Stimulated activated memory B cell treated with anti-CD40 and anti-IgM and Interleukin-4, amounts not matched to agents 10 μg/mL and 1 μg/mL and 100 μg/mL, for 72 hours (primary cell): Measurements from ENCODE around the gene LMTK3.

Experiments
- ATAC-seq: fragments of 150-1000 bp; cut with Tn5 transposase; 2 replicates; pipeline ENCODE4 v1.10.0; 2021
- H3K27ac Mint-ChIP-seq: one replicate; pipeline ENCODE4 v1.8.0; 2022; ENCODE audit warnings: mild to moderate bottlenecking, mixed read lengths
- H3K27me3 Mint-ChIP-seq: one replicate; pipeline ENCODE4 v1.8.0; 2022; ENCODE audit warnings: mixed read lengths
- H3K36me3 Mint-ChIP-seq: one replicate; pipeline ENCODE4 v1.8.0; 2022; ENCODE audit warnings: mixed read lengths
- H3K4me1 Mint-ChIP-seq: one replicate; pipeline ENCODE4 v1.8.0; 2022; ENCODE audit warnings: mixed read lengths
- H3K4me3 Mint-ChIP-seq: one replicate; pipeline ENCODE4 v1.8.0; 2022; ENCODE audit warnings: mild to moderate bottlenecking, moderate library complexity, mixed read lengths
- H3K9me3 Mint-ChIP-seq: one replicate; pipeline ENCODE4 v1.8.0; 2022; ENCODE audit warnings: mixed read lengths

The LMTK3 gene

GRCh38 chr19:48511800-48512503 is at the start of gene LMTK3:
Gene LMTK3, minus strand, starts transcription at chr19:48511835. Its CDS starts 259 bp downstream, at chr19:48511576.
- no peaks in the 10 kb centered on the region for H3K9me3 Mint-ChIP-seq
- peaks cover 17% of the 10 kb centered on the region for H3K4me1 Mint-ChIP-seq
- peak; percentile 3 for ATAC-seq
- no peaks in the 10 kb centered on the region for H3K36me3 Mint-ChIP-seq
- peaks cover 14% of the 10 kb centered on the region for H3K27me3 Mint-ChIP-seq
- H3K4me3 Mint-ChIP-seq = peak within 1 kb of the TSS; percentile 50
- H3K27ac Mint-ChIP-seq = no peak within 1 kb of the TSS

DNA sequence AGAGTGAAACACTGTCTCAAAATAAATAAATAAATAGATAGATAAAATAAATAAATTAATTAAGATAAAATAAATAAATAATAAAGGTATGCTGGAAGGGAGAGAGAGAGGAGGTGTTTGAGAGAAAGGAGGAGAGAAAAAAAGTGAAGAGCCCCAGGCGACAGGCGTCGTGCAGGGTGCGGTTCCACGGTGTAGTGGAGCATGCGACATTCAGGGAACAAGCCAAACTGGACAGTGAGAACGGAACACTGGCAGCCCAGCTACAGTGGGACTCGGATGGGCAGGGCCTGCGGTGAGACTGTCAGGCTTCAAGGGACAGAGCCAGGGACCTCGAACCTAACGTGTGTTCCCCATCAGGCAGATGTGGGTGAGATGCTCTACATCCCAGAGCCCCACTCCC is 49.8 kb upstream of the LMTK3 start:
- Mint-ChIP-seq H3K27ac (no peak overlapping the region), H3K4me1 (no peaks in the 10 kb centered on the region), H3K27me3 (peaks cover 51% of the 10 kb centered on the region), H3K4me3 (no peak overlapping the region), H3K36me3 (no peaks in the 10 kb centered on the region), H3K9me3 (no peaks in the 10 kb centered on the region)
- ATAC-seq = no peak

- Mint-ChIP-seq H3K36me3 (no peaks in the 10 kb centered on the region), H3K4me3 (no peak overlapping the region), H3K9me3 (no peaks in the 10 kb centered on the region), H3K27ac (no peak overlapping the region), H3K27me3 (peaks cover 51% of the 10 kb centered on the region), H3K4me1 (no peaks in the 10 kb centered on the region)
- no peak for ATAC-seq
Measured at GRCh38 chr19:48560095-48560530, 48.5 kb upstream of the LMTK3 start.

DNA sequence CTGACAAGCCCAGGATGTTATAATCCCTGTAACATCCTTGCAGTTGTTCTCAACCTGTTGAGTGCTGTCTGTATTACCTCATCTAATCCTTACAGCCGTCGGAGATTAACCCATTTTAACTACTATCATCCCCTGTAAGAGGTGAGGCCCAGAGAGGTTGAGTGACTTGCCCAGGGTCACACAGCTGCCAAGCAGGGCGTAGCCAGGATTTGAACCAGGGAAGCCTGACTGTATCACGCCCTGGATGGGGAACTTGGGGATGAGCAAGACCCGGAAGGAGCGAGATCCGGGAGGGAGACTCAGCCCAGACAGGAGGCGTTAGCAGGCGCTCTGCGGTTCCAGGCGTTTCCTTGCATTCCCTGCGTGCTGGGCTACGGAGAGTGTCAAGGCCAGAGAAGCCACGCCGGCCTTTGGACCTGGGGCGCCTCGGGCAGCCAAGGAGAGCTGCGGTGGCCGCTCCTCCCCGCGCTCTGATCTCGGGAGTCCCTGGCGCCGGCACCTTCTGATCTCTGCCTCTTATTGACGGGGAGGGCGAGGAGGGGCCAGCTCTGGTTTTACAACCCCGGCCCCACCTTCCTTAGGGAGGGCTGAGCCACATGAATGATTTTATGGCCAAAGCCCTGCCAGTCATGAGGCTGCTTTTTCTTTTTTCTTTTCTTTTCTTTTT is 46.5 kb upstream of the LMTK3 start:
- H3K27ac Mint-ChIP-seq = no peak overlapping the region
- no peaks in the 10 kb centered on the region for H3K9me3 Mint-ChIP-seq
- H3K4me1 Mint-ChIP-seq = no peaks in the 10 kb centered on the region
- H3K4me3 Mint-ChIP-seq = no peak overlapping the region
- no peak for ATAC-seq
- no peaks in the 10 kb centered on the region for H3K36me3 Mint-ChIP-seq
- peaks cover 65% of the 10 kb centered on the region for H3K27me3 Mint-ChIP-seq

- Mint-ChIP-seq H3K4me1 (no peaks in the 10 kb centered on the region), H3K9me3 (no peaks in the 10 kb centered on the region), H3K36me3 (no peaks in the 10 kb centered on the region), H3K27ac (no peak overlapping the region), H3K27me3 (peaks cover 65% of the 10 kb centered on the region), H3K4me3 (no peak overlapping the region)
- no peak for ATAC-seq
Measured at GRCh38 chr19:48556825-48557224, 45.2 kb upstream of the LMTK3 start.

GRCh38 chr19:48556163-48556562 is 44.5 kb upstream of the LMTK3 start:
- H3K9me3 Mint-ChIP-seq = no peaks in the 10 kb centered on the region
- H3K36me3 Mint-ChIP-seq = no peaks in the 10 kb centered on the region
- H3K4me3 Mint-ChIP-seq = no peak overlapping the region
- no peaks in the 10 kb centered on the region for H3K4me1 Mint-ChIP-seq
- H3K27ac Mint-ChIP-seq = no peak overlapping the region
- ATAC-seq = no peak
- H3K27me3 Mint-ChIP-seq = peaks cover 72% of the 10 kb centered on the region

- no peaks in the 10 kb centered on the region for H3K36me3 Mint-ChIP-seq
- peaks cover 72% of the 10 kb centered on the region for H3K27me3 Mint-ChIP-seq
- no peak for ATAC-seq
- no peaks in the 10 kb centered on the region for H3K9me3 Mint-ChIP-seq
- H3K4me3 Mint-ChIP-seq = no peak overlapping the region
- no peak overlapping the region for H3K27ac Mint-ChIP-seq
- no peaks in the 10 kb centered on the region for H3K4me1 Mint-ChIP-seq
Measured at GRCh38 chr19:48554385-48555091, 42.9 kb upstream of the LMTK3 start.

GRCh38 chr19:48553676-48554384 is 42.2 kb upstream of the LMTK3 start:
- Mint-ChIP-seq H3K4me3 (no peak overlapping the region), H3K27me3 (peaks cover 65% of the 10 kb centered on the region), H3K36me3 (no peaks in the 10 kb centered on the region), H3K27ac (no peak overlapping the region), H3K9me3 (no peaks in the 10 kb centered on the region), H3K4me1 (no peaks in the 10 kb centered on the region)
- ATAC-seq = peak; percentile 4

DNA sequence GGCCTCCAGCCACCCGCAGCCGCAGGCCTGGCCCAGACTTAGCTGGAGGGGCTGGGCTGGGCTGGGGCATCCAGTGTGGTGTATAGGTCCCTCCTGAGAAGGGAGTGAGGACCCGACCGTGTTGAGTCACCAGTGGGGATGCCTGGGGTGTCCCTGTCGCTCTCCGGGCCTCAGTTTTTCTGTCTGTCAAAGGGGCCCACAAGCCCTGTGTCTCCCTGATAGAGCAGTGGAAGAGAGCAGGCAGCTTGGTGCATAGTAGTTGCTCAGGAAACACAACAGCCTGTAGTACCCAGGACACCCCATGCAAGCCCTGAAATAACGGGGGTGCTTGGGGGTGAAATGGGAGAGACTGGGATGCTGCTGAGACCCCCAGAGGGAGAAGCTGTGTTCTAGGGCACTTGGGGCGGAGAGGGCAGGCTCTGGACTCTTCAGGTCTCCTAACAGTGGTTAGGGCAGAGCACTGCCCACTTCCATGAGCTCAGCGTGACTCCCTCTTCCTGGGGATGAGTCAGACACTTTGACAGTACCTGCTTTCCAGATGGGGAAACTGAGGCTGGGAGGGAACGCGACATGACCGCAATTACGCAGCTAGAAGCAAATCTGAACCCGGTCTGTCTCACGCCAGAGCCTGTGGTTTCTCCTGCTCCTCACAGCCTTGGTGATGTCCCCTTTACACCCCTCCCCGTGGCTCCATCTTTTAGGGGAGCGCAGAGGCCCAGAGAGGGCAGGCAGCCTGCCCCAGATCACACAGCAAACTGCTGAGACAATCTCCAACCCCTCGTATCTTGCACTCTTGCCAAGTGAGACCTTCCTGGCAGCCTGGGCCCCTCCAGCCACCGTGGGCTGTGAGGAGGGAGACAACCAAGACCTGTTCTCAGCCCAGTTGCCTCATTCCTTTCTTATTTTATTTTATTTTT is 41.0 kb upstream of the LMTK3 start:
- Mint-ChIP-seq H3K4me3 (no peak overlapping the region), H3K27ac (no peak overlapping the region), H3K36me3 (no peaks in the 10 kb centered on the region), H3K9me3 (no peaks in the 10 kb centered on the region), H3K27me3 (peaks cover 53% of the 10 kb centered on the region), H3K4me1 (no peaks in the 10 kb centered on the region)
- no peak for ATAC-seq

GRCh38 chr19:48551437-48552302 is 40.0 kb upstream of the LMTK3 start, which contains the start of gene SULT2B1:
Gene SULT2B1, plus strand, starts transcription at chr19:48552172. Its CDS starts 81 bp downstream, at chr19:48552253.
- peak; percentile 17 for ATAC-seq
- H3K4me3 Mint-ChIP-seq = no peak within 1 kb of the TSS
- H3K27me3 Mint-ChIP-seq = peaks cover 43% of the 10 kb centered on the region
- no peaks in the 10 kb centered on the region for H3K4me1 Mint-ChIP-seq
- no peaks in the 10 kb centered on the region for H3K36me3 Mint-ChIP-seq
- H3K27ac Mint-ChIP-seq = no peak within 1 kb of the TSS
- H3K9me3 Mint-ChIP-seq = no peaks in the 10 kb centered on the region

DNA sequence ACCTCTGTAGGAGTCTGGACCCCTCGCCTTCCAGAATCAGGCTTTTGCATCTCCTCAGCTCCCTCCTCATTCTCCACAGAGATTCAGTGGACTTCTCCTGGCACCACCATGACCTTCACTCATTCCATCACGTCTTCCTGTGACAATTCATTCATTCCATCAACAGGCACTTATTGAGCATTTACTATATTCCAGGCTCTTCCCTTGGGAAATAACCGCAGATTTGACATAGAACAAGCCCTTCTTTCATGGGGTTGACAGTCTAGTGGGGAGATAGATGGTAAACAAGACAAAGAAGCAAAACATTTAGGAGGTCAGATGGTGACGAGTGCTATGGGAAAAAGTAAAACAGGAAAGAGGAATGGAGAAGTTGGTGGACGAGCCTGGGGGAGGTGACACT is 37.7 kb upstream of the LMTK3 start:
- Mint-ChIP-seq H3K4me3 (no peak overlapping the region), H3K27me3 (peaks cover 20% of the 10 kb centered on the region)
- ATAC-seq = no peak

GRCh38 chr19:48548253-48548911 is 36.7 kb upstream of the LMTK3 start:
- Mint-ChIP-seq H3K4me1 (no peaks in the 10 kb centered on the region), H3K9me3 (no peaks in the 10 kb centered on the region), H3K27ac (no peak overlapping the region), H3K36me3 (no peaks in the 10 kb centered on the region), H3K4me3 (no peak overlapping the region), H3K27me3 (peaks cover 11% of the 10 kb centered on the region)
- ATAC-seq = no peak

More for the DNA sequence above, 37.7 kb upstream of the LMTK3 start:
- Mint-ChIP-seq H3K36me3 (no peaks in the 10 kb centered on the region), H3K4me1 (no peaks in the 10 kb centered on the region), H3K27ac (no peak overlapping the region), H3K9me3 (no peaks in the 10 kb centered on the region)

GRCh38 chr19:48547722-48548121 is 36.1 kb upstream of the LMTK3 start:
- ATAC-seq = no peak
- H3K9me3 Mint-ChIP-seq = no peaks in the 10 kb centered on the region
- no peaks in the 10 kb centered on the region for H3K4me1 Mint-ChIP-seq
- H3K4me3 Mint-ChIP-seq = no peak overlapping the region
- H3K27me3 Mint-ChIP-seq = peaks cover 17% of the 10 kb centered on the region
- H3K27ac Mint-ChIP-seq = no peak overlapping the region
- no peaks in the 10 kb centered on the region for H3K36me3 Mint-ChIP-seq
